Natural killer cell (primary cell): ENCODE results near the gene JAZF1. TPM values are rescaled to one million over a fixed set of nuclear protein-coding genes. Genes with fewer than 3 reads are reported as not detected.

Experiments used
- ATAC-seq, 3 donors: fragments of 150-1000 bp in 2 of 3; fragments of 200-7000 bp in 1 of 3; cut with Tn5 transposase; 1 replicate in 1 of 3; 2 replicates in 2 of 3; pipeline ENCODE4 v1.10.0; 2021; ENCODE audit warnings: mild to moderate bottlenecking in 2 of 3, moderate library complexity in 2 of 3
- DNase-seq, 2 donors: peaks; one replicate each; pipeline versions ENCODE4 v3.0.0 to v3.0.0-alpha.2; 2013 to 2021; ENCODE audit warnings: mixed read lengths in 1 of 2
- H3K27ac ChIP-seq: one replicate; pipeline ENCODE4 v1.5.1; 2013; ENCODE audit warnings: mild to moderate bottlenecking, low read length
- H3K27me3 ChIP-seq: one replicate; pipeline ENCODE4 v1.6.1; 2013; ENCODE audit warnings: low read length; ENCODE audit not compliant: control insufficient read depth, insufficient read depth
- H3K36me3 ChIP-seq: one replicate; pipeline ENCODE4 v1.6.1; 2013; ENCODE audit warnings: low read length; ENCODE audit not compliant: control insufficient read depth, insufficient read depth
- H3K4me1 ChIP-seq: one replicate; pipeline ENCODE4 v1.6.1; 2013; ENCODE audit warnings: low read length; ENCODE audit not compliant: control insufficient read depth, insufficient read depth
- H3K4me3 ChIP-seq: one replicate; pipeline ENCODE4 v1.5.1; 2013; ENCODE audit warnings: low read length
- H3K9me3 ChIP-seq: one replicate; pipeline ENCODE4 v1.6.1; 2013; ENCODE audit warnings: low read length; ENCODE audit not compliant: control insufficient read depth, insufficient read depth
- H3K27ac Mint-ChIP-seq, 2 donors: one replicate each; pipeline ENCODE4 v1.8.0; 2022; ENCODE audit warnings: mild to moderate bottlenecking in 2 of 2, mixed read lengths in 2 of 2, moderate library complexity in 1 of 2
- H3K27me3 Mint-ChIP-seq, 2 donors: one replicate each; pipeline ENCODE4 v1.8.0; 2022; ENCODE audit warnings: low read depth in 2 of 2, mixed read lengths in 2 of 2
- H3K36me3 Mint-ChIP-seq: one replicate; pipeline ENCODE4 v1.8.0; 2022; ENCODE audit warnings: mixed read lengths
- H3K4me1 Mint-ChIP-seq, 2 donors: one replicate each; pipeline ENCODE4 v1.8.0; 2022; ENCODE audit warnings: mixed read lengths in 2 of 2
- H3K4me3 Mint-ChIP-seq: one replicate; pipeline ENCODE4 v1.8.0; 2022; ENCODE audit warnings: mild to moderate bottlenecking, moderate library complexity, mixed read lengths
- H3K9me3 Mint-ChIP-seq, 2 donors: one replicate each; pipeline ENCODE4 v1.8.0; 2022; ENCODE audit warnings: mixed read lengths in 2 of 2
- WGBS: methylation state at CpG from one replicate; pipeline ENCODE4 v1.1.7; 2013; ENCODE audit warnings: missing lambda C conversion rate; ENCODE audit not compliant: insufficient coverage; 5-methylcytosine and 5-hydroxymethylcytosine counted together
- intact Hi-C: fragments of 100-400 bp; cut with micrococcal nuclease; formaldehyde crosslinking; loops from one replicate; pipeline ENCODE4 v1.14.2; 2022
- total RNA-seq, 4 donors: library from RNA; stranded (reverse); fragments of 120-200 nt in 1 of 4; gene quantifications; one replicate each; pipeline versions ENCODE4 v1.2.3 to v1.2.4, GENCODE V29; 2013 to 2022
- TF ChIP-seq, protein P1 (sequence below): fragments of 200-600 bp; IDR thresholded peaks from one replicate; pipeline ENCODE4 v1.8.0; 2022; ENCODE audit warnings: antibody characterized with exemption

JAZF1 gene
- total RNA-seq, 3 donors from 2014 or later (not counting 1 experiment from before 2014, with no cell fraction given), result 82.5 to 89.7 (median 87.6) TPM

DNA sequence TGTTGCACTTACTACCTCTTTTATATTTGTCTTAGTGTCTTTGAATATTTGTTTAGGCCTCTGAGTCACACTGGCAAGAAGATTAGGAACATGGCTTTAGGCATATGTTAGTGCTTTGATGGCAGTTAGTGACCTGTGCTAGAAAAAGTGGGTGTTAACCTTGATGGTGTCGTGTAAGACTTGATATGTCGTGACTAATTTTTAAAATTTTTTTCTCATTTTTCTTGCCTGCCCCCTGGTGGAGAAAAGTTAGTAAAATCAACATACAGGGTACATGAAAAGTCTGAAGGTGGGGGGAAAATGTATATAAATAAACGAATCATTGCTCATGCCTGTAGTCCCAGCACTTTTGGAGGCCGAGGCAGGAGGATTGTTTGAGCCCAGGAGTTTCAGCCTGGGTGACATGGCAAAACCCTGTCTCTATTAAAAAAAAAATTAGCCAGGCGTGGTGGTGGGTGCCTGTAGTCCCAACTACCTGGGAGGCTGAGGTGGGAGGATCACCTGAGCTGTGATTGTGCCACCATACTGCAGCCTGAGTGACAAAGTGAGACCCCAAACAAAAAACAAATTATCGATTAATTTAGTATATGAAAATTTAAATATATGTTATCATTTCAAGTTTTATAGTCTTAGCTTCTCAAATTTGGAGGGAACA lies 396.1 kb downstream of the JAZF1 start:
- Histone ChIP-seq H3K27ac (no peak overlapping the region), H3K4me1 (no peaks in the 10 kb centered on the region), H3K4me3 (no peak overlapping the region), H3K9me3 (no peaks in the 10 kb centered on the region), H3K27me3 (no peaks in the 10 kb centered on the region), H3K36me3 (peaks cover 40% of the 10 kb centered on the region)
- DNase-seq (peak in 1 of 2 donors; percentile 70), ATAC-seq (peak; percentile 54 to 90 (median 66))
- Mint-ChIP-seq H3K27ac (no peak overlapping the region), H3K36me3 (peaks cover 14% of the 10 kb centered on the region), H3K4me3 (no peak overlapping the region), H3K27me3 (no peaks in the 10 kb centered on the region), H3K4me1 (peaks cover 8 to 10% of the 10 kb centered on the region in 2 donors), H3K9me3 (no peaks in the 10 kb centered on the region)
- intact Hi-C loops, result loop anchor here (1.0 to 5.0 kb wide), 2 partner anchors 238 to 588 kb away; no protein-coding TSS in a partner anchor
- TF ChIP-seq, protein P1, sequence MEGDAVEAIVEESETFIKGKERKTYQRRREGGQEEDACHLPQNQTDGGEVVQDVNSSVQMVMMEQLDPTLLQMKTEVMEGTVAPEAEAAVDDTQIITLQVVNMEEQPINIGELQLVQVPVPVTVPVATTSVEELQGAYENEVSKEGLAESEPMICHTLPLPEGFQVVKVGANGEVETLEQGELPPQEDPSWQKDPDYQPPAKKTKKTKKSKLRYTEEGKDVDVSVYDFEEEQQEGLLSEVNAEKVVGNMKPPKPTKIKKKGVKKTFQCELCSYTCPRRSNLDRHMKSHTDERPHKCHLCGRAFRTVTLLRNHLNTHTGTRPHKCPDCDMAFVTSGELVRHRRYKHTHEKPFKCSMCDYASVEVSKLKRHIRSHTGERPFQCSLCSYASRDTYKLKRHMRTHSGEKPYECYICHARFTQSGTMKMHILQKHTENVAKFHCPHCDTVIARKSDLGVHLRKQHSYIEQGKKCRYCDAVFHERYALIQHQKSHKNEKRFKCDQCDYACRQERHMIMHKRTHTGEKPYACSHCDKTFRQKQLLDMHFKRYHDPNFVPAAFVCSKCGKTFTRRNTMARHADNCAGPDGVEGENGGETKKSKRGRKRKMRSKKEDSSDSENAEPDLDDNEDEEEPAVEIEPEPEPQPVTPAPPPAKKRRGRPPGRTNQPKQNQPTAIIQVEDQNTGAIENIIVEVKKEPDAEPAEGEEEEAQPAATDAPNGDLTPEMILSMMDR, result peak; percentile 81
- WGBS, result 47% methylated on average over 5 of the region's 6 CpGs

DNA sequence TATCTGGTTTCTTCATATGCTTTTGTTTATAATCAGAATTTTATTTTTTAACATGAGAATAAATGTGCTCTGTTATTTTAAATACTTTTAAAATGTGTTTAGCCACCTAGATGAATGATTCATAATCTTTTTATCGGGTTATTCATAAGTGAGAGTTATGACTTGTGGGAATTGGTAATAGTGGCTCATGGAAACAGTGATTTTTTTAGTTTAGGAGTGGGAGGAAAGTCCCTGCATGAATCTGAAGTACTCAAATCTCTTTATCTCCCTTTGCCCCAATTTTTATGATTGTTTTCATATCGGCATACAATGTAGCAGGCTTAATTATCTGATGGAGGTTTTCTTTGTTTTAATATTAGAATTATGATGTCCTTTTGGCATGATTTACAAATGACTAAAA lies 397.7 kb downstream of the JAZF1 start:
- Mint-ChIP-seq H3K36me3 (peaks cover 9% of the 10 kb centered on the region), H3K27me3 (no peaks in the 10 kb centered on the region), H3K27ac (no peak overlapping the region), H3K4me3 (no peak overlapping the region), H3K9me3 (no peaks in the 10 kb centered on the region), H3K4me1 (peaks cover 7 to 11% of the 10 kb centered on the region in 2 donors)
- DNase-seq (no peak), ATAC-seq (no peak)
- no peaks in the 10 kb centered on the region for H3K27me3 ChIP-seq
- H3K27ac ChIP-seq, result no peak overlapping the region
- H3K9me3 ChIP-seq, result no peaks in the 10 kb centered on the region
- H3K36me3 ChIP-seq, result peaks cover 26% of the 10 kb centered on the region
- H3K4me1 ChIP-seq, result no peaks in the 10 kb centered on the region
- WGBS, result 67% methylated on average over 1 of the region's 2 CpGs
- intact Hi-C loops, result loop anchor here (5.0 kb wide), 1 partner anchor 239 kb away; no protein-coding TSS in a partner anchor
- TF ChIP-seq, protein P1, result no peak
- H3K4me3 ChIP-seq, result no peak overlapping the region

DNA sequence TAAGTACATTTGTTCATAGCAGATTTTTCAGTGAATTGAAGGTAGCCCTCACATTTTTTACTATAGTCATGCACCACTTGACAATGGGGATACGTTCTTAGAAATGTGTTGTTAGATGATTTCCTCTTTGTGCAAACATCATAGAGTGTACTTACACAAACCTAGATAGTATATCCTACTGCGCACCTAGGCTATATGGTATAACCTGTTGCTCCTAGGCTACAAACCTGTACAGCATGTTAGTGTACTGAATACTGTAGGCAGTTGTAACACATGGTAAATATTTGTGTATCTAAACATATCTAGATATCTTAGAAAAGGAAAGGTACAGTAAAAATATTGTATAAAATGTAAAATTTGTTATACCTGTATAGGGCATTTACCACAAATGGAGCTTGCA lies 399.4 kb downstream of the JAZF1 start:
- H3K27me3 Mint-ChIP-seq, result no peaks in the 10 kb centered on the region
- H3K4me3 Mint-ChIP-seq, result no peak overlapping the region
- TF ChIP-seq, protein P1, result no peak
- no peaks in the 10 kb centered on the region for H3K9me3 Mint-ChIP-seq
- peaks cover 13% of the 10 kb centered on the region for H3K36me3 ChIP-seq
- no peaks in the 10 kb centered on the region for H3K36me3 Mint-ChIP-seq
- no peak overlapping the region for H3K4me3 ChIP-seq
- no peaks in the 10 kb centered on the region for H3K9me3 ChIP-seq
- no peak for ATAC-seq
- no peak for DNase-seq
- H3K4me1 ChIP-seq, result no peaks in the 10 kb centered on the region
- no CpG with 5 or more reads among the region's 2 CpGs for WGBS
- H3K27ac Mint-ChIP-seq, result no peak overlapping the region
- H3K27ac ChIP-seq, result no peak overlapping the region
- peaks cover 18 to 21% of the 10 kb centered on the region in 2 donors for H3K4me1 Mint-ChIP-seq
- intact Hi-C loops, result loop anchor here (5.0 kb wide), 1 partner anchor 241 kb away; no protein-coding TSS in a partner anchor
- H3K27me3 ChIP-seq, result no peaks in the 10 kb centered on the region

Other genes with a start within 250 kb of the JAZF1 start
- gene CREB5, start 231.7 kb upstream of the JAZF1 start, total RNA-seq, result 1 to 10 TPM in 1 of 3 donors, under 1 TPM in 2; 0.52 to 7.0 (median 0.89) TPM